Neutrophil (primary cell): Measurements from ENCODE around the gene MESP1.

Experiments used
- H3K27ac ChIP-seq: fragments of 200-600 bp; sonication (generic); 2 replicates; pipeline ENCODE4 v1.5.1; 2016; ENCODE audit warnings: mild to moderate bottlenecking, moderate library complexity
- H3K27me3 ChIP-seq: fragments of 200-600 bp; sonication (generic); 2 replicates; pipeline ENCODE4 v1.6.0; 2016; ENCODE audit warnings: mild to moderate bottlenecking
- H3K36me3 ChIP-seq: fragments of 200-600 bp; sonication (generic); 2 replicates; pipeline ENCODE4 v1.5.1; 2017
- H3K4me1 ChIP-seq, 2 experiments: fragments of 200-600 bp in 1 of 2; sonication (generic) in 1 of 2; 1 replicate in 1 of 2; 2 replicates in 1 of 2; pipeline versions ENCODE4 v1.5.1 to v1.6.1; 2013 to 2016; ENCODE audit warnings: low read depth in 1 of 2, low read length in 1 of 2, mild to moderate bottlenecking in 1 of 2, moderate library complexity in 1 of 2; ENCODE audit not compliant: control insufficient read depth in 1 of 2, insufficient read depth in 1 of 2
- H3K4me3 ChIP-seq, 2 experiments: fragments of 200-600 bp in 1 of 2; sonication (generic) in 1 of 2; 1 replicate in 1 of 2; 2 replicates in 1 of 2; pipeline ENCODE4 v1.5.1; 2013 to 2016; ENCODE audit warnings: low read depth in 1 of 2, low read length in 1 of 2, mild to moderate bottlenecking in 1 of 2, moderate library complexity in 1 of 2
- H3K9me3 ChIP-seq: fragments of 200-600 bp; sonication (generic); 2 replicates; pipeline ENCODE4 v1.5.1; 2016
- CTCF ChIP-seq: fragments of 200-600 bp; sonication (generic); IDR thresholded peaks from 2 replicates; pipeline ENCODE4 v1.5.1; 2016; ENCODE audit warnings: antibody characterized with exemption

Gene MESP1

DNA sequence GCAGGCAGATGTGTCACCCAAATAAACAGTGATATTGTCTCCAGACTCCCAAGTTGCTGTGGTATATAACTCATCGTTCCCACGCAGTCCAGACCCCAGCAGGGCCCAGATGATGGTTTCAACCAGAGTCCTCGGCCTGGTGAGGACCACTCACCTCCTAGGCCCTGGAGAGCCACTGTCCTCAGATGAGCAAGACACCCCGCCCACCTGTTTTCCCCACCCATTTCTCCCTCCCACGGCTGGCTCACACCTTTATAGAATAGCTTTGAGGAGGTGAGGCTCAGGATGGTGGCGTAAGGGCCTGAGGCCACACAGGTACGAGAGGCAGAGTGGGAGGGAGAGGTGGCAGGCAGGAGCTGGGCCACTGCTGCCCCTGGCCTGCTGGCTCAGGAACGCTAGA is 7.5 kb downstream of the MESP1 start:
- no peak for TF ChIP-seq CTCF
- Histone ChIP-seq H3K27ac (no peak overlapping the region), H3K36me3 (no peaks in the 10 kb centered on the region), H3K27me3 (peaks cover 14% of the 10 kb centered on the region), H3K4me3 (no peak overlapping the region), H3K4me1 (peaks cover 2 to 3% of the 10 kb centered on the region in 2 experiments), H3K9me3 (no peaks in the 10 kb centered on the region)

GRCh38 chr15:89743011-89743410 is 8.0 kb downstream of the MESP1 start:
- no peak for TF ChIP-seq CTCF

GRCh38 chr15:89740137-89740536 is 10.9 kb downstream of the MESP1 start:
- Histone ChIP-seq H3K9me3 (no peaks in the 10 kb centered on the region), H3K27ac (no peak overlapping the region), H3K4me3 (no peak overlapping the region), H3K36me3 (no peaks in the 10 kb centered on the region), H3K4me1 (peaks cover 2 to 3% of the 10 kb centered on the region in 2 experiments), H3K27me3 (no peaks in the 10 kb centered on the region)
- peak; percentile 82 for TF ChIP-seq CTCF

More at GRCh38 chr15:89743011-89743410, 8.0 kb downstream of the MESP1 start:
- Histone ChIP-seq H3K27me3 (peaks cover 8% of the 10 kb centered on the region), H3K36me3 (no peaks in the 10 kb centered on the region), H3K4me3 (no peak overlapping the region), H3K9me3 (no peaks in the 10 kb centered on the region), H3K27ac (no peak overlapping the region), H3K4me1 (peaks cover 2 to 3% of the 10 kb centered on the region in 2 experiments)

DNA sequence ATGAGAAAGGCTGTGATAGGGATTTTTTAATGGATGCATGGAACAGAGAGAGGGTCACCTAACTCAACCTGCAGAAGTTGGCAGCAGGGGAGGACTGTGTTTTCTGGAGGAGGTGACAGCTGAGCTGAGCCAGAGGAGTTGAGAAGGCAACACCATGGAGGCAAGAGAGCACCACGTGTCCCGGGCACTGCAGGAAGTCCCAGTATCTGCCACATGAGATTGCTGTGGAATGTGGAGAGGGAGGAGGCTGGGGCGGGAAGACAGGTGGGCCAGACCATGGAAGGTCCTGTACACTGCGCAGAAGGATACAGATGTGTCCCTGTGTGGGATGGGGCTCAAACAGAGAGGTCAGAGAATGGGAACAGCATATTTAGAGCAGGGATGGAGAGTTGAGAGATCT is 15.3 kb downstream of the MESP1 start:
- H3K9me3 ChIP-seq = no peaks in the 10 kb centered on the region
- peaks cover 2 to 3% of the 10 kb centered on the region in 2 experiments for H3K4me1 ChIP-seq
- H3K27me3 ChIP-seq = no peaks in the 10 kb centered on the region
- TF ChIP-seq CTCF = no peak
- no peak overlapping the region for H3K4me3 ChIP-seq
- H3K36me3 ChIP-seq = no peaks in the 10 kb centered on the region
- H3K27ac ChIP-seq = no peak overlapping the region

DNA sequence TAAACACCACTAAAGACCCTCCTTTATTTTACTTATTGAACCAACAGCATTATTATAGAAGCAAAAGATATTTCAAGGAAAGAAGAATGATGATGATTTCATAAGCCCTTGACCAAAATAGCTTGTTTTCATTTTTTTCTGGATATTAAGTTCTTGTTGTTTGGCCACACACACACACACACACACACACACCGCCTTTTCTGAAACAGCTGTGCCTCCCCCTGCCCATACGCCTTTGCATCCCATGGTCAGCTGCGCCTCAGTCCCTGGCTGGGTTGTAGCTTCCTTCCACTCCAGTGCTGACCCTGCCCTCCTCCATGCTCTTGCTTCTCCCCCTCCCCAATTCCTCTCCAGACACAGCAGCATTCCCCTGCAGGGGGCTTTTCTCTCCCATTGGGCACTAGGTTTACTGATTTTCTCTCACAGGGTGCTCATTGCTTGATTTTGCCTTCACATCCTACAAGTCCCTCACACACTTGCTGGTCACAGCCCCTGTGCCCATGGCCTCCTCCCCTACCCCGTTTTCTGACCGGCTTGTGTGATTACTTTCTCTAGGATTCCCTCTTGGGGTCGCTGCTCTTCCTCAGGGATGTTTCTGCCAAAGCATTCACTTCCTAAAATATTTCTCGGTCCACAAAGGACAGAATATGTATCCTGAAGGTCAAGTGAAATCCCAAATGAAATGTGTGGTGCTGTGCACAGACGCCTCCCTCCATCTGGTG is 18.4 kb downstream of the MESP1 start:
- H3K27me3 ChIP-seq = no peaks in the 10 kb centered on the region
- H3K9me3 ChIP-seq = no peaks in the 10 kb centered on the region
- H3K4me1 ChIP-seq = no peaks in the 10 kb centered on the region
- H3K4me3 ChIP-seq = no peak overlapping the region
- no peak for TF ChIP-seq CTCF
- H3K36me3 ChIP-seq = no peaks in the 10 kb centered on the region
- no peak overlapping the region for H3K27ac ChIP-seq
